ENCODE measurements around the gene ATXN1. TPM values are rescaled to one million over a fixed set of nuclear protein-coding genes. Genes with fewer than 3 reads are reported as not detected.
A peak's percentile ranks its signal among the peaks of the same experiment; 100 is the strongest.

The ATXN1 gene
- total RNA-seq, 1 donor from 2014 or later, result 33.7 TPM

- Mint-ChIP-seq H3K9me3 (no peaks in the 10 kb centered on the region), H3K27ac (no peak overlapping the region), H3K36me3 (peaks cover 6% of the 10 kb centered on the region), H3K4me1 (ENCODE audit: unreplicated experiment) (peaks cover 21% of the 10 kb centered on the region), H3K27me3 (no peaks in the 10 kb centered on the region), H3K4me3 (no peak overlapping the region)
- TF ChIP-seq, protein P1, sequence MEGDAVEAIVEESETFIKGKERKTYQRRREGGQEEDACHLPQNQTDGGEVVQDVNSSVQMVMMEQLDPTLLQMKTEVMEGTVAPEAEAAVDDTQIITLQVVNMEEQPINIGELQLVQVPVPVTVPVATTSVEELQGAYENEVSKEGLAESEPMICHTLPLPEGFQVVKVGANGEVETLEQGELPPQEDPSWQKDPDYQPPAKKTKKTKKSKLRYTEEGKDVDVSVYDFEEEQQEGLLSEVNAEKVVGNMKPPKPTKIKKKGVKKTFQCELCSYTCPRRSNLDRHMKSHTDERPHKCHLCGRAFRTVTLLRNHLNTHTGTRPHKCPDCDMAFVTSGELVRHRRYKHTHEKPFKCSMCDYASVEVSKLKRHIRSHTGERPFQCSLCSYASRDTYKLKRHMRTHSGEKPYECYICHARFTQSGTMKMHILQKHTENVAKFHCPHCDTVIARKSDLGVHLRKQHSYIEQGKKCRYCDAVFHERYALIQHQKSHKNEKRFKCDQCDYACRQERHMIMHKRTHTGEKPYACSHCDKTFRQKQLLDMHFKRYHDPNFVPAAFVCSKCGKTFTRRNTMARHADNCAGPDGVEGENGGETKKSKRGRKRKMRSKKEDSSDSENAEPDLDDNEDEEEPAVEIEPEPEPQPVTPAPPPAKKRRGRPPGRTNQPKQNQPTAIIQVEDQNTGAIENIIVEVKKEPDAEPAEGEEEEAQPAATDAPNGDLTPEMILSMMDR (conservative IDR thresholded peaks at IDR 0.05), result no peak
- DNase-seq (ENCODE audit: extremely low spot score, unreplicated experiment), result no peak
Measured at GRCh38 chr6:16778521-16778920, 17.3 kb upstream of the ATXN1 start.

DNA sequence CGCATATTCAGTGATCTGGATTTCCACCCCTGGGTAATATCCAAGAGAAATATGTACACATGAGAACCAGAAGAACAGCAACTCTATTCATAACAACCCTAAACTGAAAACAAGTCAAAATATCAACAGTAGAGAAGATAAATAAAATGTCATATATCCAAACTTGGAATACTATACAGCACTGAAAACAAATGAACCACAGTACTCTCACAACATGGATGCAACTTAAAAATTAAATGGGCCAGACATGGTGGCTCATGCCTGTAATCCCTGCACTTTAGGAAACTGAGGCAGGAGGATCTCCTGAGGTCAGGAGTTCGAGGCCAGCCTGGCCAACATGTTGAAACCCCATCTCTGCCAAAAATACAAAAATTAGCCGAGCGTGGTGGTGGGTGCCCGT lies 16.5 kb upstream of the ATXN1 start:
- TF ChIP-seq, protein P1 (conservative IDR thresholded peaks at IDR 0.05), result no peak
- H3K4me3 Mint-ChIP-seq, result no peak overlapping the region
- no peaks in the 10 kb centered on the region for H3K27me3 Mint-ChIP-seq
- no peaks in the 10 kb centered on the region for H3K9me3 Mint-ChIP-seq
- DNase-seq (ENCODE audit: extremely low spot score, unreplicated experiment), result no peak
- H3K36me3 Mint-ChIP-seq, result peaks cover 6% of the 10 kb centered on the region
- peaks cover 27% of the 10 kb centered on the region for H3K4me1 Mint-ChIP-seq (ENCODE audit: unreplicated experiment)
- H3K27ac Mint-ChIP-seq, result no peak overlapping the region

DNA sequence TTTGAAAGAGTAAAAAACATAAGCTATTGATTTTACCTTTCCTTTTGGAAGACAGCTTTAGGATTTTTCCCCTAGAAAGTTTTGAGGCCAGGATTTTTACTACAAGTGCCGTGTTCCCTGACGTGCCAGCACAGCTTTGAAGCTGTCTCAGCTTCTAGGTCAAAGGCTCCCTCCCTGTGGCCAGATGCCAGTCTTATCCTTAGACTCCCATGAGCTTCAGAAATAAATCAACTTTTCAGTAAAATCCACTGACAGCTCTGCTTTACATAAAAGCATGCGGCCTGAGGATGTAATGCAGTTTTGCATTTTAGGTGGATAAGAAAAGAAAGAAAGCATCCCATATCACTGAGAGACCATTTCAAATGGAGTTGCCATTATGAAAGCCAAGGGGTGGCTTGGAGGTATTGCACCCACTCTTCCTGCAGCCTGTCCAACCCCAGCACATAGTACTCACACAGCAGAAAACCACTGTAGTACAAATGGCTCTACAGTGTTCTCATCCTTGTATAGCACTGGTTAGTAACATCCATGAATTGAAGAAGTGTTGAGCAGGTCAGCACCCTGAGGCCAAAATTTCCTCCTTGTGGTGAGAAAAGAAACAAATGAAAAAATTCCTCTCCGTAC lies 15.2 kb upstream of the ATXN1 start:
- peaks cover 6% of the 10 kb centered on the region for H3K36me3 Mint-ChIP-seq
- H3K27me3 Mint-ChIP-seq, result no peaks in the 10 kb centered on the region
- no peaks in the 10 kb centered on the region for H3K9me3 Mint-ChIP-seq
- DNase-seq (ENCODE audit: extremely low spot score, unreplicated experiment), result no peak
- H3K27ac Mint-ChIP-seq, result peak overlapping the region; percentile 44
- TF ChIP-seq, protein P1 (conservative IDR thresholded peaks at IDR 0.05), result peak; percentile 58
- H3K4me1 Mint-ChIP-seq (ENCODE audit: unreplicated experiment), result peaks cover 27% of the 10 kb centered on the region
- no peak overlapping the region for H3K4me3 Mint-ChIP-seq

DNA sequence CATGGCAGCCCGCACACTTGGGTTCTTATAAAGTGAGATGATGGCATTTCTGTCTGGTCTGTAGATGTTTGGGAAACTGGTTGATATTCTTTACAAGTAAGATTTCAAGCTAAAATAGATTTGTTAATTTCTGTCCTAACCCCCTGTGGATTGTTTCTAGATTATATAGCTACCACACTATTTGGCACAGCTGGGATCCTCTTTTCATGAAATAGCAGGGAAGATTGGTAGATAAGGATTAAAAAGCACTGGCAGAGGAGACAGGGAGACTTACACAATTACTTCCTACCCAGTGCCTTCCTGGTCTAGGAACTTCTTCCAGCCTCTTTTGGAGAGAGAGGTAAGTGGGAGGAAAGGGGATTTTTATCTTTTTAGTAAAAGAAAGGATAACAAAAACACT lies 13.2 kb upstream of the ATXN1 start:
- TF ChIP-seq, protein P1 (conservative IDR thresholded peaks at IDR 0.05), result no peak
- H3K27me3 Mint-ChIP-seq, result no peaks in the 10 kb centered on the region
- H3K36me3 Mint-ChIP-seq, result peaks cover 6% of the 10 kb centered on the region
- peaks cover 37% of the 10 kb centered on the region for H3K4me1 Mint-ChIP-seq (ENCODE audit: unreplicated experiment)
- no peak overlapping the region for H3K27ac Mint-ChIP-seq
- no peak overlapping the region for H3K4me3 Mint-ChIP-seq
- no peak for DNase-seq (ENCODE audit: extremely low spot score, unreplicated experiment)
- no peaks in the 10 kb centered on the region for H3K9me3 Mint-ChIP-seq

DNA sequence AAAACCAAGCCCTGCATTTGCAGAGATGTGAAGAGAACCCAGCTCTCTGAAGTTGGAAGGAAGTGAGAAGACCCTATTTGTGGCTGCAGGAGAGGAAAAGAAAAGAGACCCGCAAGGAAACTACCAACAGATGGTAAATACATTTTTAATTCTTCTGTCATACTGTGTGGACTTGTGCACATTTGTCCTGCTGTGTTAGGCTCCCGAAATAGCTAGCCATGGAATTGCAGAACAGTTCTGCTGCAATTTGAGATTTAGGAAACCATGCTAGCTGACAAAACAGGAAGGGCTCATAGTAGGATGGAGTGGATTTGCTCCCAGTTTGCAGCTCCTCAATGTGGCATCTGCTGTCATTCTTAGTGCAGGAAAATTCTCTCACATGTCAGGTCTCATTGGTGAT lies 12.1 kb upstream of the ATXN1 start:
- Mint-ChIP-seq H3K4me3 (no peak overlapping the region), H3K9me3 (no peaks in the 10 kb centered on the region), H3K27ac (no peak overlapping the region), H3K4me1 (ENCODE audit: unreplicated experiment) (peaks cover 46% of the 10 kb centered on the region), H3K27me3 (no peaks in the 10 kb centered on the region), H3K36me3 (peaks cover 6% of the 10 kb centered on the region)
- TF ChIP-seq, protein P1 (conservative IDR thresholded peaks at IDR 0.05), result no peak
- DNase-seq (ENCODE audit: extremely low spot score, unreplicated experiment), result no peak
